ENCODE results near the gene SPSB1.

The SPSB1 gene

GRCh38 chr1:9344426-9345200 lies 51.9 kb downstream of the SPSB1 start:
- no peak for DNase-seq (ENCODE audit: low spot score)

- DNase-seq (ENCODE audit: low spot score), result no peak
These were observed 52.8 kb downstream of the SPSB1 start for GRCh38 chr1:9345471-9345870.

GRCh38 chr1:9345922-9346321 lies 53.2 kb downstream of the SPSB1 start:
- no peak for DNase-seq (ENCODE audit: low spot score)

DNA sequence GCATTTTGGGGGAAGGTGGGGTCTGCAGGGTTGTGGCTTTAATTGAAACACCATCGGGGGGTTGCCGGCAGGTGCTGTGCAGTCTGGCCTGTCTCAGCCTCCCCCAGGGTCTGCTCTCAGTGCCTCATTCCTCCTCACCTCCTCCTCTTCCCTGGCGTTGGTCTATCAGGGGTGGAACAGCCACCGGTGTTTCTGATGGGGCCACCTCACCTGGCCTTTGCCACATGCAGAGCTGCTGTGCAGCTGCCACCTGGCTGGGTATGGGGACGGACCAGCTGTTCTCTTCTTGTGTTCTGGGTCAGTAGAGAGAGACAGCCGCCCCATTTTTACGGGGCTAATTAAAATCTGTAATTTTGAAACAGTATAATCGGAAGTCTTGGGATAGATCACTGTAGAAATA lies 53.9 kb downstream of the SPSB1 start:
- no peak for DNase-seq (ENCODE audit: low spot score)

GRCh38 chr1:9347095-9347850 lies 54.6 kb downstream of the SPSB1 start:
- no peak for DNase-seq (ENCODE audit: low spot score)

- DNase-seq (ENCODE audit: low spot score), result no peak
These were observed 56.7 kb downstream of the SPSB1 start for GRCh38 chr1:9349331-9349851.

- DNase-seq (ENCODE audit: low spot score), result no peak
These were observed 57.6 kb downstream of the SPSB1 start for GRCh38 chr1:9350013-9350908.

- no peak for DNase-seq (ENCODE audit: low spot score)
These were observed 58.3 kb downstream of the SPSB1 start for GRCh38 chr1:9350960-9351359.

- DNase-seq (ENCODE audit: low spot score), result no peak
These were observed 59.1 kb downstream of the SPSB1 start for GRCh38 chr1:9351654-9352271.

GRCh38 chr1:9352377-9353134 lies 59.9 kb downstream of the SPSB1 start:
- DNase-seq (ENCODE audit: low spot score), result no peak

DNA sequence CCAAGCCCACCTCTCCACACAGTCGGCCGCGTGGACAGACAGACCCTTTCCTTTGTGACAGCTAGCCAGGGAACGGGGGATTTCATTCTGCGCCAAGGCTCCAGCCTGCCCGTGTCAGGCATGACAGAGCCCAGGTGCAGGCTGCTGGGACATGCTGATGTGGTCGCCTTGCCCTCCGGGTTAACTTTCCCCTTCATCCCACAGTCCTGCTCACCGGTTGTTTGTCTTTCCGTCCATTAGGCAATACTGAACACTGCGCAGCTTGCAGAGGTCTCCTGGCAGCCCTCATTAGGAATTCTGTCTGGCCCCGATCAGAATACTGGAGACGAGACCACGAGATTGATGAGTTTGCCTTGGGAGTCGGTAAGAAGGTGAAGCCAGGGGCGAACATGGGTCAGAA lies 62.8 kb downstream of the SPSB1 start:
- DNase-seq (ENCODE audit: low spot score), result no peak

DNA sequence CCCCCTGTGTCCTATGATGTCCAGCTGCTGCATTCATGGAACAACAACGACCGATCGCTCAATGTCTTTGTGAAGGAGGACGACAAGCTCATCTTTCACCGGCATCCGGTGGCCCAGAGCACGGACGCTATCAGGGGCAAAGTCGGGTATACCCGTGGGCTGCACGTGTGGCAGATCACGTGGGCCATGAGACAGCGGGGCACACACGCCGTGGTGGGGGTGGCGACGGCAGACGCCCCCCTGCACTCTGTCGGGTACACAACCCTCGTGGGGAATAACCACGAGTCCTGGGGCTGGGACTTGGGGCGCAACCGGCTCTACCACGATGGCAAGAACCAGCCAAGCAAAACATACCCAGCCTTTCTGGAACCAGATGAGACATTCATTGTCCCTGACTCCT lies 63.3 kb downstream of the SPSB1 start:
- no peak for DNase-seq (ENCODE audit: low spot score)

- DNase-seq (ENCODE audit: low spot score), result no peak
These were observed 64.3 kb downstream of the SPSB1 start for GRCh38 chr1:9356829-9357466.

DNA sequence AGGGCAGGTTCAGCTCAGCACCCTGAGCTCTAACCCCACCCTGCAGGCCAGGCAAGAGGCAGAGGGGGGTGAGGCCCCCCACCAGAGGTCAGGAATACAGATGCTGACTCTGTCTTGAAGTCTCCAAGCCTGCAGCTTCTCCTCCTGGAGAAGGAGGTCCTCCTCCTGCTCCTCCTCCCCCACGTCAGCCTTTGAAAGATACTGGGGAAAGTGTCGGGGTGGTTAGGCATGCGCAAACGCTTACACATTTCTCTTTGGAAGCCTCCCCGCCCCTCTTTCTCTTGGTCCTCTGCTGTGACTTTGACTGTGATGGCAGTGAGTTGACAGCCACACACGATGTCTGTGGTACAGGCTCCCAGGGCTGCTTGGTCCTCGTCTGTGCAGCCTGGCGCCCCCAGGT lies 65.3 kb downstream of the SPSB1 start:
- DNase-seq (ENCODE audit: low spot score), result no peak

DNA sequence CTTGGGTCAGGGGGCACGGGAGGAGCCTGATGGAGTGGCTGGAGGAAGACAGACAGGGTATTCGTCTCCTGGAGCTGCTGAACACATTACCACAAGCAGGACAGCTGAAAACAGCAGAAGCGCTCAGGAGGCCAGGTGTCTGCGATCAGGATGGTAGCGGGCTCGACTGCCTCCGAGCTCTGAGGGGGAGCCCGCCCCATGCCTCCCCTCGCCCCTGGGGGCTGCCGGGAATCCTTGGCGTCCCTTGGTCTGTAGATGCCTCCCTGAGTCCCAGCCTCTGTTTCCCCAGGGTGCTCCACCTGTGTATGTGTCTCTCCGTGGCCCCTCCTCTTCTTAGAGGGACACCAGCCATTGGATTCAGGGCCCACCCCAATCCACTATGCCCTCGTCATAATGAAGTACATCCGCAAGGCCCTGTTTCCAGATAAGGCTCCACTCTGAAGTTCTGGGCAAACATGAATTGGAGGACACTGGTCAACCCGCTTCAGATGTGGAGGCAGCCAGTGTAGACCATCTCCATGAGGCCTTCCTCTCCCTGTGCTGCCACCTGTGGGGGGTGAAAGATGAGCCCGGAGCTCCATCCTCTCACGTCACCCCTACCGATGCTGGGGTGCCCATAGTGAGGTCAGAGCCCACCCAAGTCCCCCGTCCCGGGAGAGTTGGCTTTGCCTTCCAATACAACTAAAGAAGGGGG lies 67.8 kb downstream of the SPSB1 start:
- no peak for DNase-seq (ENCODE audit: low spot score)

- no peak for DNase-seq (ENCODE audit: low spot score)
These were observed 69.1 kb downstream of the SPSB1 start for GRCh38 chr1:9361630-9362260.

GRCh38 chr1:9362488-9362887 lies 69.8 kb downstream of the SPSB1 start:
- DNase-seq (ENCODE audit: low spot score), result no peak

DNA sequence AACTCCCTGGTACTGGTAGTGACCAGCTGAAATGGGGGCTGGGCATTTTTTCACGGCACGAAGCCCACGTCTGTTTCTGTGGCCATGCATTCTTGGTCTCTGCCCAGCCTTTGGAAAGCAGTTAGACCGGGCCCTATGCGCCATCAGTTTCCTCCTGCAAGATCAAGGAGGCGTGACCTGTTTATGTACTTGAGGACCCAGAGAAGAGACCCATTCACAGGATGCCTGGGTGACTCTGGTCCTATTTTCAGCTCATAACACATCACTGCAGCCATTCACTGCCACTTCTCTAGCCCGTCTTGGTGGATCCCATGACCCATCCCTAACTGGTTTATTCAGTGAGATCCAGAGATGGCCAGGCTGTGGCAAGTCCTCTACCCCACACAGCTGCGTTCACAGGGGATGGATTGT lies 70.4 kb downstream of the SPSB1 start:
- no peak for DNase-seq (ENCODE audit: low spot score)

GRCh38 chr1:9366298-9366697 lies 73.6 kb downstream of the SPSB1 start:
- DNase-seq (ENCODE audit: low spot score), result no peak
